NCI-H446 treated with DMSO at 0.1 percent for 48 hours (cell line): ENCODE measurements around the gene GUCY1A1.

Experiments used
- DNase-seq: peaks from one replicate; lab custom pipeline; 2025; lab: John Stamatoyannopoulos, UW

GUCY1A1 gene

GRCh38 chr4:155742310-155743015 is 75.8 kb downstream of the GUCY1A1 start:
- DNase-seq: no peak

- DNase-seq: no peak
Measured at GRCh38 chr4:155745984-155746383, 79.3 kb downstream of the GUCY1A1 start.

- DNase-seq: no peak
Measured at GRCh38 chr4:155748039-155748438, 81.4 kb downstream of the GUCY1A1 start.

GRCh38 chr4:155749041-155749440 is 82.4 kb downstream of the GUCY1A1 start:
- no peak for DNase-seq

GRCh38 chr4:155751569-155751968 is 84.9 kb downstream of the GUCY1A1 start:
- DNase-seq: no peak

- DNase-seq: no peak
Measured at GRCh38 chr4:155757745-155758265, 91.2 kb downstream of the GUCY1A1 start.

- DNase-seq: peak; percentile 91
Measured at GRCh38 chr4:155758481-155759371, 92.1 kb downstream of the GUCY1A1 start, which contains the start of gene GUCY1B1. TSS of gene GUCY1B1 (plus strand) at chr4:155759021. CDS start at chr4:155759141, 120 bp downstream.

GRCh38 chr4:155759372-155760252 is 93.0 kb downstream of the GUCY1A1 start:
- DNase-seq: no peak

GRCh38 chr4:155761047-155761446 is 94.4 kb downstream of the GUCY1A1 start:
- no peak for DNase-seq

GRCh38 chr4:155761916-155762315 is 95.3 kb downstream of the GUCY1A1 start:
- DNase-seq: no peak

GRCh38 chr4:155762334-155762733 is 95.7 kb downstream of the GUCY1A1 start:
- no peak for DNase-seq

- DNase-seq: no peak
Measured at GRCh38 chr4:155763551-155763950, 96.9 kb downstream of the GUCY1A1 start.

GRCh38 chr4:155765149-155765548 is 98.5 kb downstream of the GUCY1A1 start:
- no peak for DNase-seq

GRCh38 chr4:155766622-155767021 is 100.0 kb downstream of the GUCY1A1 start:
- DNase-seq: no peak

GRCh38 chr4:155768370-155768769 is 101.7 kb downstream of the GUCY1A1 start:
- no peak for DNase-seq

- no peak for DNase-seq
Measured at GRCh38 chr4:155769090-155769489, 102.4 kb downstream of the GUCY1A1 start.

- DNase-seq: no peak
Measured at GRCh38 chr4:155772459-155773195, 106.0 kb downstream of the GUCY1A1 start.

- no peak for DNase-seq
Measured at GRCh38 chr4:155773196-155773800, 106.7 kb downstream of the GUCY1A1 start.

GRCh38 chr4:155774033-155774432 is 107.4 kb downstream of the GUCY1A1 start:
- no peak for DNase-seq

GRCh38 chr4:155777971-155778735 is 111.5 kb downstream of the GUCY1A1 start:
- peak; percentile 65 for DNase-seq
